NK-92 (cell line): ENCODE results near the gene VGLL2.

Source experiments
- DNase-seq: peaks from one replicate; lab custom pipeline; 2025; ENCODE audit not compliant: unreplicated experiment; lab: John Stamatoyannopoulos, UW

VGLL2 gene

DNA sequence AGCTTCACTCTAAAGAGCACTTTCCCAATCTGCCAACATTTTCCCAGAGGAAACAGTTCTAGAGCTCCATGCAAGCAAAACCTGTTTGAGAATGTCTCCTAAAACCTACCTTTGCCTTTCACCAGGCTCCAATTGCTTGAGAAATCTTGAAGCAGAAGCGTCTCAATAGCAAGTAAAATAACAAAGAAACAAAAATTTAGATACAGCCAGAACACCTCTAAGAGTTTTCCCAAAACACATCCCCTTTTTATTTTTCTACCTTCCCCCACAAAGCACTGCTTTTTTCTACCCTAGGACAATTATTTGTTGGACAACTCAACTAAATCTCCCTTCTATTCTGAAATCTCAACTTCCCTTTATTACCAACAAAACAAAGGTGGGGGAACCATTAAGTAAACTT is 3.6 kb downstream of the VGLL2 start:
- no peak for DNase-seq

DNA sequence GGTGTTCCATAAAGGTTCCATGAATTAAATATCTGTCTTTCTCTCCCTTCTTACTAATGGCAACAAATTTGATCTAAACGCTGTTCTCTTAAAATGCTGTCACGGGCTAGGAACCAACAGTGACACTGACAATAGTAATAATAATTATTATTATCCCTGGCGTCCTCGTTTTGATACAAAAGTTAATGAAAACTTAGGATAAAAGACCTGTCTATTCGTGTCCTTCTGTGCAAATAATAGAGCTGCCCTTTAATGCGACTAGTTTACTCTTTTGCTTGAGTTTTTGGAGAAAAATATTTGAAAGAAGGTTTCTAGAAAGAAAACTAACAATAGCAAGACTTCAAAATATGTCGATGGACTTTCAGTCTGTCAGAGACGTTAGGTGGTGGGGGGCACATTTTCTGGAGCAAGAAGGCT is 4.3 kb downstream of the VGLL2 start:
- DNase-seq = no peak

DNA sequence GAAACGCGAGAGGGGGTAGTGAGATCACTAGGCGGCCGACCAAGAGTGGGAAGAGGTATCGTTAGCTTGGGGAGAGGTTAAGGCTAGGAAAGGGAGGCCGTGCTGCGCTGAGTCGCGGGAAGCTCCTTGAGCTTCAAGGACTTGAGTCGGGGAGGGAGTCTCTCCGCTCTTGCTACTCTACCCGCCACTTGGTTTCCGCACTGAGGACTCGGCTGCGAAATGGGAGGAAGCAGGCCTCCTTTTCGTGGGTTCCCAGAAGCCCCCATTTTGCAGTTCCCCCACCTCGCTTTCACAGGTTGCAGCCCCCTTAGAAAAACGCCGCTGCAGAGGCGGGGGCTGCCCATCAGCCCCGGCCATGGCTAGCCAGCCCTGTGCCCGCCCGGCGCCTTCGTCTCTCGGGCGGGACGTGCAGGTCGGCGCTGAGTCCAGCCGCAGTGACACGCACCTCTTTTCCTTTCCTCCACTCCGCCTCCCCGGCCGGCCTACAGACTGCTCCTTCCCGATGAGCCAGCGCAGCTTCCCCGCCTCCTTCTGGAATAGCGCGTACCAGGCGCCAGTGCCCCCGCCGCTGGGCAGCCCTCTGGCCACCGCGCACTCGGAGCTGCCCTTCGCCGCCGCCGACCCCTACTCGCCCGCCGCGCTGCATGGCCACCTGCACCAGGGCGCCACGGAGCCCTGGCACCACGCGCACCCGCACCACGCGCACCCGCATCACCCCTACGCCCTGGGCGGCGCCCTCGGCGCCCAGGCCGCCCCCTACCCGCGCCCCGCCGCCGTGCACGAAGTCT is 4.9 kb downstream of the VGLL2 start:
- DNase-seq = no peak

DNA sequence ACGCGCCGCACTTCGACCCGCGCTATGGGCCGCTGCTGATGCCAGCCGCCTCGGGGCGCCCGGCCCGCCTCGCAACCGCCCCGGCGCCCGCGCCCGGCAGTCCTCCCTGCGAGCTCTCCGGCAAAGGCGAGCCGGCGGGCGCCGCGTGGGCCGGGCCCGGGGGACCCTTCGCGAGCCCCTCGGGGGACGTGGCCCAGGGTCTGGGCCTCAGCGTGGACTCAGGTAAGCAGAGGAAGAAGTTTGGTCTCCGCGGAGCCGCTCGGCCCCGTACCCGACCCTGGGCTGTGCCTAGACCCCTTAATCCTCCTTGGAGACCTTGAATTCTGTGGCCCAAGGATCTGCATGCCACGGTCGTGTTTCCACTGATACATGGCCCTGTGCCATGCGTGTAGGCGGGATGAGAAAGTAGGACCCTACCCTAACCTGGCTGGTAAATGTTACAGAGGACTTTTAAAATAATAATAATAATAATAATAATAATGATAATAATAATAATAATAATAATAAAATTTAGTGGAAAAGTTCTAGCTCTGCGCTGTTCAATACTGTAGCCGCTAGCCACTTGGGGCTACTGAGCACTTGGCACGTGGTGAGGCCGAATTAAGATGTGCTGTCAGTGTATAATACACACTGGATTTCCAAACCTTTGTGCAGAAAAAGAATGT is 5.6 kb downstream of the VGLL2 start:
- no peak for DNase-seq

DNA sequence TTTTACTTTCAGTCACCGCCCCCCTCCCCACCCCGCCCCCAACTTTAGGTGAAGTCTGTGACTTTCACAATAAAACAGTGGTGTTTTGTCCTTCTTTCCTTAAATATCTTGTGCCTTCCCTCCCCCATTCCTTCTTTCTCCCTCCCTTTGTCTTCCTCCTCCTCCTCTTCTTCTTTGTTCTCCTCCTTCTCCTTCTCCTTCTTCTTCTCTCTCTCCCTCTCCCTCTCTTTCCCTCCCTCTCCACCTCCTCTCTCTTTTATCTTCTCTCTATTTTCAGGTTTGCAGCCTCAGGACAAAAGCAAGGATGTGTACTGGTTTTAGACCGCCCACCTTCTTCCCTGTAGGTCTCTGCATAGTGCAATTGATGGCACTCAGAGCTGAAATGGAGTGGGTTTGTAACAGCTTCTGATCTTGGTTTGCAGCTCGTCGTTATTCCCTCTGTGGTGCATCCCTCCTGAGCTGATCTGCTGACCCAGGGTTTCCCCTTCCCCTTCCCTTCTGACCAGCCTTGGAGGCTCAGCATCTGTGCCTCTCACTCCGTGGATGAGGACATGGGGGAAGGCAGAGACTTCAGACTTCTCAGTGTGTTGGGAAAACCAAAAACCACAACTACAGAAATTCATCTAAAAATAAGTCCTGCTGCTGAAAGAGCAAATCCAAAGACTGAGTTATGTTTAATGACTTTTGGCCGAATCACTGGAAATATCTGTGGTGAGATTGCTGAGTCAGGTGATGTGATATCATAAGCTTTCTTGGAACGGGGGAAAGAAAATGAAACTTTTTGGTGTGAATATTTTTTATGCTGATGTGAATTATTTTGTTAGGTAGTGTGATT is 6.9 kb downstream of the VGLL2 start:
- no peak for DNase-seq

DNA sequence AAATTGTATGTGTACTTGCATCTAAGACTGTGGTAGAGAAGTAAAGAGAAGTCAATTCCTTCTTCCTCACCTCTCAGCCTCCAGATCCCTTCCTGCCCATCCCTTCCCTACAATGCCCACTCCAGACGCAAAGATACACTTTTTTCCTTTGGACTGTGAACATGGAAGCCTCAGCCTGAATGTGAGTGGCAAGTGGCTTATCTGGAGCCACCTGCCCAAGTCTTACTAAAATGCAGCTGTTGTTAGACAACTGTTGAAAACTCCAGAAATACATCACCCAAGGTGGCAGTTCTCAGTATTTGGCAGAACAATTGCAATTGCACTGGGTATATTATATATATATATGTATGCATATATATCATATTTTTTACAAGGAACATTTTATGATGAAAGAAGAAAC is 7.5 kb downstream of the VGLL2 start:
- no peak for DNase-seq

DNA sequence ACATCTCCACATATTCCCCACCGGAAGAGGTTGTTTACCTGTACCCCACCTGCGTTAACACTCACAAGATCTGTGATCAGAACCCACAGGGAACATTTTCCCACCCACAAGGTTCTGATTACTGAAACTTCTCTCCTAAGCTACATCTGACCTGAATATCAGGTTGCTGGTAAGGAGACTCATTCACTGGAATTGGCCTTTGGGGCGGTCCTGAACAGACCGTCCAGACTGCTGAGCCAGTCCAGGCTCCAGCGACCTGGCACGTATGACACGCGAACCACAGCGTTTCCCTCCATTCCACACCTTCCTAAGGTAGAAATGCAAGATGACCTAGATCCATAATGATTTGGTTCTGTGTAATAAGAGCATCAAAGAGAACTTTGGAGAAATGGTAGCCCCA is 9.8 kb downstream of the VGLL2 start:
- no peak for DNase-seq

DNA sequence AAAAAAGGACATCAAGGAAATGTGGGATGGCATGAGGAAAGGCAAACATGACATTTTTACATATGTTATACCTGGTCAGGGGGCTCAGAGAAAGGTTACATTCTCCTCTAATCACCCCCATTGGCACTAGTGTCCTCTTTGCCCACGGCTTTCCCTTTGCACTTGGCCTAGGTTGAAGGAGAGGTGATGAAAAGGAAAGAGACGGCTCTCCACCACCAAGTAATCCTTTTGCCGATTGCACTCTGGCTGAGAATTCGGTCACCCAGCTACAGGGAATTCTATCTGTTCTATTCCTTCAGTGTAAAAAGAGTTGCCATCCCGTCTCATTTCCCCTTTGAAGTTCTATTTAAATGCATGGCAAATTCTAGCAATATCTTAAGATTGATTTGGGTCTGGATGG is 10.4 kb downstream of the VGLL2 start:
- no peak for DNase-seq

DNA sequence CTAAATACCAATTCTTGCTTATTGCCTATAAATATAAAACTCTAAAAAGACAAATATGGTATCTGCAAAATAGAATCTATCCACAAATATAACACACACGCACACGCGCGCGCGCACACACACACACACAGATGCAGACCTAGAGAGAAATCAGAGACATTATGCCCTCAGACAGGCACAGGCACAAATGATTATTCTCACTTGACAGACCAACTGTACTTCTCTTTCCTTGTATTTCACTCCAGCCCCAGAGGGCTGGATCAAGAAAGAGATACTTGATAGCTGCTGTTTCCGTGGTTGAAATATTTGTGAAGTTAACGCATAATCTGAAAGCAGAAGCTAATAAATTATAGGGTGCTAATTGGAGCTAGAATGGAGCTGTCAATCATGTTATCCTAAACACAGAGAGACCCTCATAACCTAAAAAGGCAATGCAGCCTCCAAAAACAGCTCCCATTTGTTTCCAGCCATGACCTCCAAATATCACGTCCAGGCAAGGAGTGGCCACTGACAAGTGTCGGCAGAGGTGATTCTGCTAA is 11.5 kb downstream of the VGLL2 start:
- no peak for DNase-seq

DNA sequence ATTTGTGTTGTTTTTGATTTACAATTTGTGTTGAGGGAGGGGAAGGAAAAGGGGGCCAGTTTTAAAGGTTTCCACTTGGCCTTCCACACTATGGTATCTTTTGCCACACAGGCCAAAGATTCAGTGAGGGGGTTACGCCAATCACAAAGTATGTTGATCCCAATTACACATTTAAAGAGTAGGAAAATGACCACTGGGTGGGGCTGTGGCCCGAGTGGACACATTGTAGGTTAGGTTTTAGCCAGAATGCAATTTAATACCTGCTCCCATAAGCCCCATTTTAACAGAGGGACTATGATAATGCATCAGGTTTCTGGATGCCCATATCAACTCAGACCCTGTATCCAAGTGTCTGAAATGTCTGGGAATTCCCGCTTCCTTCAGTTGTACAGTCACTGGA is 15.6 kb downstream of the VGLL2 start:
- DNase-seq = no peak

DNA sequence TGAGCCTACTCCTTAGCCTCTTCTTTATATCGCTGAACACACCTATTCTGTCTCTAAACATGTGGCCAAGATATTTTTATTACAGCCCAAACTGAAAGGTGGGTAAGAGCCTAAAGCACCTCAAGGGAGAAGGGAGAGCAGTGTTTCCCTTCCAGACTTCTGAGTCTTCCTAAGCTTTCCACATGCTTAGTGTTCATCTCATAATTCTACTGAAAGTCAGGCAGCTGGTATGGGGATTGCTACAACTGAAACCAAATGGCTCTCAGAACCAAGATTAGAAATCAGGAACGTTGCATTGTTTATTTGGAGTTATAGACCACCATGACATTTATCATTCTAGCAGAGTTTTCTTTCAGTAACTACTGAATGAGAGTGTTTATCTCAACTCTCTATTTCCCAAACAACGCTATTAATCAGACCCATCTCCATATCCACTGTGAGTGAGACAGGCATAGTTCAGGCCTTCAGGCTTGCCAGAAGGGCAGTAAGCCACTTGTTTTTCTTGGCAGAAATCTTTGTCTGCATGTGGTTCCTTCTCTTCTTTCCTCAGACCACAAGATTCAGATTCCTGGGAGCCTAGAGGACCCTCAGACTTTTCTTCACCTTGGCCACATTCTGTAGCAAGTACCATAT is 22.8 kb downstream of the VGLL2 start:
- DNase-seq = no peak

DNA sequence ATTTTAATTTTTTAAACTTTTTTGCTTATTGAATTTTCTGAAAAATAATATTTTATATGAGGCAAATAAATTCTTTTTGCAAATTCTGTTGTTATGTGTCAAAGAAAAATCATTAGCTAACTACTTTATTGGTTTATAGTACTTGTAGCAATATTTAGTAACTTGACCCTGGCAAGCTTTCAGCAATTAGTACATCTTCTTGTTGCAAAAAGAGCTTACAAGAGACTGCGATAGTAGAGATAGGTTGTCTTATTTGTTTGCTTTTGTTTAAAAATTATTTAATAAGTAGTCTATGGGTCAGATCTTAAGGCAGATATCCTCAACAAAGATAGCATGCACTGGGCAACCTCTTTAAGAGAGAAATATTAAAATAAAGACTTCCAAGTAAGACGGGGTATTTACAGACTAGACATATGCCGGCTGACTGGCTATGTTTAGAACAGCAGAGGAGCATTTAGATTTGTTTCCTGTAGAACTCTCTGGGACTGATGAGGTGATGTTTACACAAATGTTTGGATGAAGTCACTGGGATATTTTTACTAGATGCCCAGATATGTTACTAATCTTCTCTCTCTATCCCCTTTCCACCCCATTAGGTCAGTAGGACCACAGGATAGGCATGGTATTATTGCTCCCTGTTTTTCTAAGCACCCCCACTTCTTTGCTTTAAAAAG is 25.0 kb downstream of the VGLL2 start:
- no peak for DNase-seq

DNA sequence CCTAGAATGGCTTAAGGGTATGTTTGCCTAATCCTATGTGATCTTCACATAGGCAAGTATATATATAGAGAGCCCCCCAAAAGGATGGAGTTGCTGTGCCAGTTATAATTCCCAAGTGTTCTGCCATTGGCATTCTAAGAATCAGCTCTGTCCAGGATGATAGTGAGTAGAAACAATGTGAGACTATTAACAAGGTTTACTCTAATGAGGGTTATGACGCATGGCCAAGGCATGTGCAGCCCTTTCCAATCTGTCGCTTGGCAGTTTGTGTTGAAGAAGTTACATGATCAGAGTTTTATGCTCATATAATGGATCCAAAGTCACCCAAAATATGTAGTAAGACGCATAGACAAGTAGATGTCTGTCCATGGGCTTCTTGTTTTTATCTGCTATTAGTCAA is 33.6 kb downstream of the VGLL2 start:
- DNase-seq = no peak

DNA sequence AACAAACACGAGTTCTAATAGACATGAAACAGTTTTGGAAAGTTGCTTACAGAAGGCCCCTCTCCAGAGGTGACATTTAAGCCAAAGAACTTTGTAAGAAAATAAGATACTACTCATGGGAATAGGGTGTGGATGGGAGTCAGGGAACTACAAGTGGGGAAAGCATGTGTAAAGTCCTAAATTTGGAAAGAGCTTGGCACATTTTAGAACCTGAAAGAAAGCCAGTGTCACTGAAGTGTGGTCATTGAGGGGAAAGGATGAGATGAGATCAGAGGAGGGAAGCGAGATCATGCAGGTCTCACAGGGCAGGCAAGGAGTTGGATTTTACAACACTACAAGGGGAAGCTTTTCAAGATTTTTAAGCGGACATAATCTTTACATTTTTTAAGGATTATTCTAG is 38.0 kb downstream of the VGLL2 start:
- no peak for DNase-seq

DNA sequence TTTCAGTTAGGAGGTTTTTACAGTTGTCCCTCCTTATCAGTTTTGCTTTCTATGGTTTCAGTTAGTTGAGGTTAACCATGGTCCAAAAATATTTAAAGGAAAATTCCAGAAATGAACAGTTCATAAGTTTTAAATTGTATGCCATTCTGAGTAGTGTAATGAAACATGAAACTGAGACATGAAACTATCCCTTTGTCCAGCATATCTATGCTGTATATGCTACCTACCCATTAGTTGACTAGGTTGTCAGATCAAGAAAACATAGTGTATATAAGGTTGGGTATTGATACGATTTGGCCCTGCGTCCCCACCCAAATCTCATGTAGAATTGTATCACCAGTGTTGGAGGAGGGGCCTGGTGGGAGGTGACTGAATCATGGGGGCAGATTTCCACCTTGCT is 39.1 kb downstream of the VGLL2 start:
- no peak for DNase-seq

DNA sequence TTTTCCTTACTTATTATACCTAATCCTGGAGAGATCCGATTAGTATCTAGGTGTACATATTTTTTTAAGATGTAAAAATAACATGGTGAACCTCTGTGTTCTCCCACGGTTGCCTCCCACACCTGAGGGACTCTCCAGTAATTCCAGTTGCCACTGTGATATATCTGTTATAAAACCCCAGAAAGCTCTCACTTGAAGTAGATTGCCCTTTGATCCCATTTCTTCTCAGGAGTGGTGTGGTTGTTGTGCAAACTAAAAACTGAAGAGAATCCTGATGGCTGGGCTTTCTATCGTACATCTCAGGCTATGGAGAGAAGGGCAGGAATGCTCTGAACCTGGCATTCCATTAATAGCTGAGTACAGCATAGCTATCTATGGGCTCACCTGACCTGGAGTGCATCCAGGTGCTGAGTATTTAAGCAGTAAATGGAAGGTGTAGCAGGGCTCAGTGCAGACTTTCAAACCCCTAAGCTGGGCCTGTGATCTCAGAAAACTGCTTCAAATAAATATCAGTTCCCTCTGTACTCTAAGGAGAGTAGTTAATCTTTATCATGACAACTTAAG is 41.0 kb downstream of the VGLL2 start:
- DNase-seq = no peak

DNA sequence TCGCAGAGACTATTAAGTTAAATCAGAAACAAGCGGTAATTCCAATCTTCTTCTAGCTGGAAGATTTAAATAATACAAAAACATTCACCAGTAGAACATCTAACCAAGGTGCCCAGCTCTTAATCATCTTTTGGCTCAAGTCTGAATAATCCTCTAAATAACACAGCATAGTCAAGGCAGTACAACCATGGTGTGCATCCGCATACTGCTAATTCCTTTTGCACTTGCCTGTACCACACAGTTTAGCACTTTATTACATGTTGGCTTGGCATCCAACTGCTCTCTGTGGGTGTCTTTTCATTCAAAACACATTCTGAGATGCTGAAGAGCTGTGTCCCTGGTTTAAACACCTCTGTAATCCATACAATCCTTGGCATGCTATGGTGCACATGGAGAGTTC is 42.3 kb downstream of the VGLL2 start:
- DNase-seq = no peak

DNA sequence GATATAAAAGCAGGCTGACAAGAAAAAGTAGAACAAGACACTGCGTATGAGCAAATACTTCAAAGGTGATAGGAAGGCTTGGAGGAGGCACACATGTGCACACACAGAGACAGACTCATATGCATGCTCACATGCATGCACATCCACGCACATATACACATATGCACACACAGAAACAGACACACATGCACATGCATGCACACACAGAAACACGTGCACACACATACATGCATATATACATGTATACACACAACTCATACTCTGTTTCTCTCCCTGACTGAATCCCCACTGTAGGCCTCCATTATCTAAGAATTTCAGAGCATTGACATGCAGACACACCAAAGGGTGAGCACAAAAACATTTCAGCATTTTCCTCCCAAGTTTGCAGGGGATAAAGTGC is 43.7 kb downstream of the VGLL2 start:
- no peak for DNase-seq

DNA sequence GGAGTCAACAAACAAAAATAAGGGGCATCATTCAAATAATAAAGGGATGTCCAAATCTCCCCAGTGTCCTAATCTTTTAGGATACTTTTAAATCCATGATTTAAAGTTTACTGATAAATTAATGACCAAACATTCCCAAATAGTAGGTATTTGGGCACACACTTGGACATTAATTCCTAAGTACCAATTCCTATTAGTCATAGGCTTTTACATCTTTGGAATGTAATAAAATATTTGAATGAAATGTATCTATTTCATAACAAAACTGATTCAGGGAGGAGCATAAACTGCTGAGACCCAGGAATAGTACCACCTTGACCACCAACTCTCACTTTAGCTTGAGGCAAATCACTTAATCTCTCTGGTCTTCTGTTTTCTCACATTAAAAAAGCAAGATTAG is 44.3 kb downstream of the VGLL2 start:
- DNase-seq = no peak

DNA sequence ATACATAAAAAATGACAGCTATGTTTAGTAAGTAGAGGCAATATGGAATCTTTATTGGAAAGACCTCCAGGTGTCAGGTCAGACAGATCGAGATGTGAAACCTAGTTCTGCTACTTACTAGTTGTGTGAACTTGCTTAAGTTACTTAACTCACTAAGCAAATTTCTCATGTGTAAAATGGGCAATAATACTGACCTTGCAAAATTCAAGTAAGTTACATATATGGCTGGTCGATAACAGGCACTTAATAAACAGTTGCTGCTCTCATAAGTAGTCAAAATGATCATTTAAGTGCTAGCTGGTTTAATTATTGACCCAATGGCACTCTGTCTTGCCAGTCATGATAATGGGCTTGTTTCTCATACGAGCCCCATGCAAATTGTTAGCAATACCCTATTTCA is 46.0 kb downstream of the VGLL2 start:
- no peak for DNase-seq
